Measurements from ENCODE around the gene RAB11FIP4. TPM values are rescaled to one million over a fixed set of nuclear protein-coding genes. Genes with fewer than 3 reads are reported as not detected.

The RAB11FIP4 gene
- total RNA-seq, 1 donor from 2014 or later, result 0.29 TPM

DNA sequence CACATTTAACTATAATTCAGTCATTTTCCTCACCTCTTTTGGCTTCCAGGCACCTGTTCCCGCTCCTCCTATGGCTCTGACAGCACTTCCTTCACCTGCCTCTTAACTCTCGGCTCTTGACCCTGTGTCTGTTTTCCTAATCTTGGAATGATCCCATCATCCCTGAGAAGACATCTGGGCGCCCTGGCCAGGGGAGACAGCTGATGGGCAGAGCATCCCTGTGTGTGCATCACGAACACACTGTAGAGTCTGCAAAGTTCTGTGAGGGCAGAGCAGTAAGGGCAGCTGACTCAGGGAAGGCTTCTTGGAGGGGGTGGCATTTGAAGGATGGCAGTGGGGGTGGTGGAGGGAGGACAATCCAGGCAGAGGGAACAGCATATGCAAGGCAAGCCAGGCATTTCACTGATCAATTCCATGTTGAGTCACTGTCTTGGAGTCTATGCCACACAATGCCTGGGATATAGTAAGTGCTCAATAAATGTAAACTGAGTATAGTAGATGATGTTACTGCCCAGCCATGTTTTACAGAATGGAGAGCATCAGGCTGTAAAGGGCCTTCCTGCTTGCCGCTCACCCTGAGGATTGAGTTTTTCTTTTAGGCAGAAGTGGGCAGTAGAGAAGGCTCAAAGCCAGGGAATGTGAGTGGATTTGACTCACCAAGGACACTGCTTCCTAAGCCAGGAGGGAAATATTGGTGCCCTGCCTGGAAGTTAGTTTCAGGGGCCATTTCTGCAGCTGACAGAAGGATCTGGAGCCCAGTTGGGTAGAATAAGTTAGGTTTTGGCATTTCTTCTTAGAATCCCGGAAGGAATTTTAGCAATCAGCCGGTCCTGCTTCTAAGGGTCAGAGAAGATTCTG, 5.8 kb upstream of the RAB11FIP4 start:
- DNase-seq (ENCODE audit: low read depth), result no peak

DNA sequence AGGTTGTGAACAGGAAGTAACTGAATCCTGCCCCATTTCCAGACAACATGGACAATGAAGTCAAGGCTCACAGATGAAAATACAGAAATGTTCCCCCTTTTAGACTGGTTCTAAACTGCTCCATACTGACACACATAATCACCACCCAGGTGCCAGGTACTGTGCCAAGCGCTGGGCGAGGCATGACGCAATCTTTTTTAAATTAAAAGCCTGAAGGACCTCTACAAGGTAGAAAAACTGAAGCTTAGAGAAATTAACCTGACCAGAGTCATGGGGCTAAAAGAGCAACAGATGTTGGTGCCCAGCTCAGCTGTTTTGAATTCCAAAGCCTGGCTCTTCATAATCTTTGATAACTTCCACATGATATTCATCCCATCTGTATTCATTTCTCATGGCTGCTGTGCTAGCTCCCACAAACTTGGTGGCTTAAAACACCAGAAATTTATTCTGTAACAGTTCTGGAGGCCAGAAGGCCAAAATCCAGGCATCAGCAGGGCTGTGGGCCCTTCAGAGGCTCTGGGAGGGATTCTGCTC, 4.9 kb upstream of the RAB11FIP4 start:
- DNase-seq (ENCODE audit: low read depth), result no peak

DNA sequence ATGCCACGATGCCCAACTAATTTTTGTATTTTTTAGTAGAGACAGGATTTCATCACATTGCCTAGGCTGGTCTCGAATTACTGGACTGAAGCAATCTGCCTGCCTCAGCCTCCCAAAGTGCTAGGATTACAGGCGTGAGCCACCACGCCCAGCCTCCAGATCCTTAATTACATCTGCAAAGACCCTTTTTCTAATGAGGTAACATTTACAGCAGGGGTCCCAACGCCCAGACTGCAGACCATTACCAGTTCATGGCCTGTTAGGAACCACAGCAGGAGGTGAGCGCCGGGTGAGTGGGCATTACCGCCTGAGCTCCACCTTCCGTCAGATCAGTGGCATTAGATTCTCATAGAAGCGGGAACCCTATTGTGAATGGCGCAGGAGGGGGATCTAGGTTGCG, 4.0 kb upstream of the RAB11FIP4 start:
- no peak for DNase-seq (ENCODE audit: low read depth)

DNA sequence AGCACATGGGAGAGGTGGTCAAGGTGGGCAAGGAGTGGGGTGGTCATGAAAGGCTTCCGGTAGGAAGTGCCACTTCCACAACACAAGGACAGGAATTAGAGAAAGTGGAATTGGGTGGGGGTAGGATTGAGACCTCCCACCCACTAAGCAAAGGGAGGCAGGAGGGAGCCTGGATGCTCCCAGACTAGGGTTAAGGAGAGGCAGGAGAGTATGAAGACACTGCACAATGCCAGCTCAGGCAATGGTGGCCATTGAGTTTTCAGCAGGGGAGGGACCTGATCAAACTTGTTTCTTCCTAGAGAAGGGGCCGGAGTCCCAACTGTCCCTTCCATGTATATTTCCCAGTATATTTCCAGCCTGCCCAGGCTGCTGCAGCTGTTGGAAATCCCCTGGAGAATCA, 3.1 kb upstream of the RAB11FIP4 start:
- DNase-seq (ENCODE audit: low read depth), result no peak

DNA sequence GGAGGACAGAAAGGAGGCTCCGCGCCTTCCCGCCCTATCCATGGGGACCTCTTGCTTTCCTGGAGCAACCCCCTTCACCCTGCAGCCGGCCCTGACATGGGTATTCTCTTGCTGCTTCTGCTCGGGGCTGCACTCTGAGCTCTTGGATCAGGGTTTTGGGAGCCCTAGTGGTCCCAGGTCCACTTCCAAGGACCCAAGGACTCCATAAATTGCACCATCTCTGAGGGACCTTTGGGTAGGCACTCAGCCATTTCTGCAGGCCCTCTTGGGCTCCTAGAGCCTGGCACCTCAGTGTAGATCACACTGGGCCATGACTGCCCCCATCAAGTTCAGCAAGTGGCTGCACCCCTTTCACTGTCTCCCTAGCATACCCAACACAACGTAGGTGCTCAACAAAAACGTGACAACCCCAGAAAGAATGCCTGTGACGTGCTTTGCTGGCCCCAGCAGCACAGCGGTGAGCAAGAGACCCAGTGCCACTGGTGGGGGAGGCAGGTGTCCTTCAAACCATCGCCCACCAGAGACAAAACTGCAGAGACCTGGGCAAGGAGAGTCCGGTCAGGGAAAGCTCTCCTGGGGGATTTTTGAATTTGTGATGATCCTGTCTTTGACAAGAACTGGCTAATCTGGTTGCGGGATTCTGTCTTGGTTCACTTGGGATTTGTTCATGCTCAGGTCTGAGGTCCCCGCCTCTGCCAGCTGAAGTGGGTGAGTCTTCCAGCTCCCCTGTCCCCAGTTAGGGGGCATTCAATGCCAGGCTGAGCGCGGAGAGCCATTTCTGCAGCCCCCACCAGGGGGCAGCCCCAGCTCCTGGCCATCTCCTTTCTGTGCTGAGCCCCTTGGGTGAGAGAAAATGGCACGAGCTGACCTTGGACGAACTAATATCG, 2.5 kb upstream of the RAB11FIP4 start:
- DNase-seq (ENCODE audit: low read depth), result peak; percentile 31

DNA sequence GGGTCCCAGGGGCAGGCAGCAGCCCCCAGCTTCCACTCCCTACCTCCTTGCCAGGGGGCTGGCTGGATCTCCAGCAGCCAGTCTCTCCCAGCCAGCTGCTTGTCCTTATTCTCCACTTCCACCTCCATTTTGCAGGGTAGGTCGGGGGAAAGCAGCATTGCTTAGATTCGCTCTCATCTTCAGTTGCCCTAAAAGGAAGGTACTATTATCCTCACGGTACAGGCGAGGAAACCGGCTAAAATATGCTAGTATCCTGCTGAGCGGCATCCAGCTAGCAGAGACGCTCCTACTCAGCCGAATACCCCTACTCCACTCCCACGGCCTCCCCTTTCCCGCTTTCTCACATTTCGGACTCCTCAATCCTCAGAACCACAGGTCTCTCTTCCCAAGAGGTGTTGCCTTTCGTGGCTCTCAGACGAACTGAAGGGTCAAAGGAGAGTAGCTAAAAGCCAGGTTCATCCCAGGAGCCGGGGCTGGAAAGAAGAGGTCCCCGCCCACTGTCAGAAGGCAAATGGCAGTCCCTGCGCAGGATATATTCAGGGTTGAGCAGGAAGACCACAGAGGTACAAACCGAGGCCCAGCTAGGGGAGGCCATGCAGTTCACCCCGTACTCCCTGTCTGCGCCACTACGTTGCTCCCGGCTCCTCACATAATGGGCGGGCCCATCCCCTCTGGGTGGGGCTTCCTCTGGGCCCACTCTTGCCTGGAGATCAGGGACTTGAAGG, 1.7 kb upstream of the RAB11FIP4 start:
- no peak for DNase-seq (ENCODE audit: low read depth)

DNA sequence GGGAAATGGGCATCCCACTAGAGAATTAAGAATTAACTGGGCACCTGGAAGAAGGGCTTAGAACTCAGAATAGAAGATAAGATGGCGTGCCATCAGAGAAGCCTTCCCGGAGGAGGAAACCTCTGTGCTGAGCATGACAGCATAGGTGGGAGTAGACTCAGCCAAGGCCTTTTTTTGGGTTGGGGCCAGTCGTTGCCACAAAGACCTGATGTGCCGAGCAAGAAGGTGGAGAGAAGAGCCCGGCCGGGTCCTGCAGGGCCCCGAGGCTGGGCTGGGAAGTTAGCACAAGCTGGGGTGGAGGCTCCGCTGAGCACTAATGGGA, 1.1 kb upstream of the RAB11FIP4 start:
- DNase-seq (ENCODE audit: low read depth), result no peak

DNA sequence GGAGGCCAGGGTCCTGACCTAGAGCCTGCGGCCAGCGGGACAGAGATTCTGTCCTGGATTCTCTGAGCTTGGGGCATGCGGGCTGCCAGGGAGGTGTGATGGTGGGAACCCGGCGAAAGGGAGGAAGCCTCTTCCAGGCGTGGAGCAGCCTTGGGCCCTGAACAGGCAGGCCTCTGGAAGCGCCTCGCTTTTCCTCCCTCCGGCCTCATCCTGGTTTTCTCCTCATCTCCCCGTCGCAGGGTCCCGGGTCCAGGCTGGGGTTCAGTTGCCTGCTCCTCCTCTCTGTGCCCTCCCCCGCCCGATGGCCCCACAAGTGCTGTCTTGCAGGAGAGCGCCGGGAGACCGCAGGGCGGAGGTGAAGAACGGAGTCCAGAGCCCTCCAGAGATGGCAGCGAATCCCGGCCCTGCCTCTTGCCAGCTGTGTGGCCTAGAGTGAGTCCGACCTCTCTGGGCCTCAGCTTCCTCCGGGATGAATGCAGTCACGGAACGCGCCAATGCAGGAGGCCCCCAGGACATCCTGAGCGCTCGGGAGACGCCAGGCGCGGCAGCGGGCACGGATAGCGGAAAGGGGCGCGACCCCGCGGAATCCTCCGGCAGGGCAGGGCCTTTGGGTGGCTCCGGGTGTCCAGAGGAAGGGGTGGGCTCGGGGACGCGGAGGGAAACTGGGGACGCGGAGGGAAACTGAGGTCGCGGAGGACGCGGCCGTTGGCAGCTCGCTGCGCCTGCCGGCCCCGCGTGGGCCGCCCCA, 553 bp upstream of the RAB11FIP4 start:
- no peak for DNase-seq (ENCODE audit: low read depth)

DNA sequence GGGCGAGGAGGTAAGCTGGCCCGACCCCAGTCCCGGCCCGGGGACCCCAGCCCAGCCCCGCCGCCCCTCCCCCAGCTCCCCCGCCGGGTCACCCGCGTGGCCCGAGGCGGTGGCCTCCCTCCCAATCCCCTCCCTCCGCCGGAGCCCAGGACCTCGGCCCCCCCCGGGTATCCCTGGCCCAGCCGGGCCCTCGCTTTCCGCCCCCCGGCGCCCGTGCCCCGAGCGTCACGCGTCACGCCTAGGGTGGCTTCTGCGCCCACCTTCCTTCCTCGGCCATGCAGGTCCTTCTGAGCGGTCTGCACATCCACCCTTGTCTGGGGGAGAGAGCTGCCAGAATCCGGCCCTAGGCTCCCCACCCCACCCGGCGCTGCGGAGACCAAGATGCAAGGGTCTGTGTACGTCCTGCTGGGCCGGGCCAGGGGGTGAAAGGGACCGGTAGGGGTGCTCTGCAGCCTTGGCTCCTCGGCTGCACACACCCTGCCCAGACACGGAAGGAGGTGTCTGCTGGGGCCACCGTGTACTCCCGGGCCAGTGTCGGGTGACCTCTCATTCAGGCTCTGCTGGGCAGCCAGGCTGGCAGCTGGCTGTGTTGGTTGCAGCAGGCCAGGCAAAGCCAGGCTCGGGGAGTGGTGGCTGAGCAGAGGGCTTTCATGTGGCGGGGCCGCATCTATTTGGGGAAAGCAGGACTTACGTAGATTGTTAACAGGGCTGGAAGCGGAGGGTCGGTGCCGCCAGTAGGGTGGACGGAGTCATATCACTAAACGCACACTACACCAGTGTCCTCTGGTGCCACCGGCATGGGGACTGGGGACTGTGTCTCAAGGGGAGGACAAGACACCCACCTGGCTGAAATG, 754 bp downstream of the RAB11FIP4 start:
- DNase-seq (ENCODE audit: low read depth), result peak; percentile 48

DNA sequence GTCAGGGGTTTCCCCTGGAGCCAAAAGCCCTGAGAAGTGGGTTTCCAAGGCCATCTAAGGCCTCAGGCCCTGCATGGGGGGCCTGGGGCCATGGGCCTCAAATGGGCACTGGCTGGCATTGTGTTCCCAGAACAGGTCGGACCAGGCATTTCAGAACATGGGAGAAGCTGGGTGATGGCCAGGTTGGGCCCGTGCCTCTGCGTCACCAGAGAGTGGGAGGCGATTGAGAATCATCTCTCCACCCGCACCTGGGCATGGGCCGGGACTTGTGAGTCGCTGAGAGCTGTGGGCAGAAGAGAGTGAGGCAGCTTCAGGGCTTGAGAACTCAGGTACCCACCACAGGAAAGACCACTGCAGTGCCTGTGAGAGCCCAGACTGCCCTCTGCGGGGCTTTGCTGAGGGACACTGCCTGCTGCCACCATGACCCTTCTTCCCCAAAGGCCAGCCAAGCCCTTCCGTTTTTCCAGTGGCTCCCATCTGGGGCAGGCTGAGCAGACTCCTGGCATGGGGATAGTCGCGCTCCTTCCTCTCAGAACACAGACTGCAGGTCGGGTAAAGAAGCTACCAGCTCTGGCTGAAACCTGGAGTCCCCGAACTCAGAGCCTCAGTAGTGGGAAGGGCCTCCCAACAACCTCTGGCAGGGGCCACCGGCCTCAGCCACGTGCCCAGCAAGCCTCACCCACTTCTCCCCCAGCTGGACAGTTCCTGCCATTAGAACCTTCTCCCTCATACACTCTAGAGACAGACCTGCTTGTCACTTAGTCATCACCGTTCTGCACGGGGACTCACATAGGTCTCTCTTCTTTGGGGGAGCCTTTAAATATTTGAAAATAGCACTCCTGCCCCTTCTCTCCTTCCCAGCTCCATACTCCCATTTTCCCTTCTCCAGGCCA, 1.6 kb downstream of the RAB11FIP4 start:
- no peak for DNase-seq (ENCODE audit: low read depth)

DNA sequence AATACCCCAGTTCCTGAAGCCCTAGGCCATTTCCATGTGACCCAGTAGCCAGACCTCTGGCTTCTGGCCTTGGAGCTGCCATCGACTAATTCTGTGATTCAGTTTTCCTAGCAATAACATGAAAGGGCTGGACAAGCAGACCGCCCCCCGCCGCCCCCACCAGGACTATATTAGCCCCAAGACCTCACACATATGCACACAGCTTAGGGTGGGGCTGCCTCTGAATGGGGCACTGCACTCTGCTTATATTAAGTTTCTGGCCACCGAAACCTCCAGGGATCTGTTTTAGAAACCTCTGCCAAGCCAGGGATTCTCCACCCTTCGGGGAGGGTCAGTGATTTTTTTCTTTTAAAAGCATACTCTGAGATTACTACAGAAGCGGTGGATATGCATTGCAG, 2.3 kb downstream of the RAB11FIP4 start:
- DNase-seq (ENCODE audit: low read depth), result no peak

DNA sequence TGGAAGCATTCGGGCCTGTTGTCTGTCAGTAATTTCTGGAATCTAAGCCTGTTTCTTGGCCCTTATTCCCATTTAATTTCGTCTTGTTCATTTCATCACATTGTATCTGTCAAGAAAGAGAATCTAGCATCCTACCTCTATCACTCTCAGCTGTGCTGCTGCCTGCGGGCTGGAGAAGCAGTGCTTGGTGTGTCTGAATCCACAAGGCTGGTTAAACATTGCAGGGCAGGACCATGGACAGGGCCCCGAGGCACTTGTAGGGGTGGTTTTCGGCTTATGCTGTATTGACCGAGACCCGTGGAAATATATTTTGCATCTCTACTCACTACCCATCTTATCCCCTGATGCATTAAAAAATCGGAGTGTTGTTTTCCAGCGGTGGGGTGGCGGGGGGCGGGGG, 3.1 kb downstream of the RAB11FIP4 start:
- peak; percentile 90 for DNase-seq (ENCODE audit: low read depth)

DNA sequence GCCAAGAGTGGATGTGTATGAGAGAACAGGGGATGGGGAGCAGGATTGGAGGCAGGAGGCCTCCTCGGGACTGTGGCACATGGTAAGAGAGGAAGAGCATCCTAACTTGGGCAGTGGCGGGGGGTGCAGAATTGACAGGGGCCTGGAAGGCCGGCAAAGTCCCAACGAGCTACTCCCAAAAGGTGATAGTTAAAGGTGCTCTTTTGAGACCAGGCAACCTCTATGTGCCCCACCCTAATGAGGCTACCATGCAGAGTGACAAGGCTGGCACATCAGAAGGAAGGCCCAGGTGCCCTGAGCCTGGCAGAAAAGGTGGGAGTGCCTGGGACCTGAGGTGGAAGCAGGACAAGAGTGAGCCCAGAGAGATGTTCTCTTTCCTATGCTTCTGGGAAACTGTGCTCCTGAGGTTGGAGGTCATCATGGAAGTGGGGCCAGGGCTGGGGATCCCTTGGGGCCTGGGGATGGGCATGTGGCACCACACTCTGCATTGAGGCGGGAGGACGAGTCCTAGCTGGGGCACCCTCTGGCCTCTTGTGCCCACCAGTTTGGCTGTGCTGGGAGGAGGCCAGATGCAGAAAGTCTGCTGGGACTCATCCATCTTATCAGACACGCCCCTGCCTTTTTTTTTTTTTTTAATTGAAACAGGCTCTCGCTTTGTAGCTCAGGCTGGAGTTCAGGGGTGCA, 5.9 kb downstream of the RAB11FIP4 start:
- no peak for DNase-seq (ENCODE audit: low read depth)

DNA sequence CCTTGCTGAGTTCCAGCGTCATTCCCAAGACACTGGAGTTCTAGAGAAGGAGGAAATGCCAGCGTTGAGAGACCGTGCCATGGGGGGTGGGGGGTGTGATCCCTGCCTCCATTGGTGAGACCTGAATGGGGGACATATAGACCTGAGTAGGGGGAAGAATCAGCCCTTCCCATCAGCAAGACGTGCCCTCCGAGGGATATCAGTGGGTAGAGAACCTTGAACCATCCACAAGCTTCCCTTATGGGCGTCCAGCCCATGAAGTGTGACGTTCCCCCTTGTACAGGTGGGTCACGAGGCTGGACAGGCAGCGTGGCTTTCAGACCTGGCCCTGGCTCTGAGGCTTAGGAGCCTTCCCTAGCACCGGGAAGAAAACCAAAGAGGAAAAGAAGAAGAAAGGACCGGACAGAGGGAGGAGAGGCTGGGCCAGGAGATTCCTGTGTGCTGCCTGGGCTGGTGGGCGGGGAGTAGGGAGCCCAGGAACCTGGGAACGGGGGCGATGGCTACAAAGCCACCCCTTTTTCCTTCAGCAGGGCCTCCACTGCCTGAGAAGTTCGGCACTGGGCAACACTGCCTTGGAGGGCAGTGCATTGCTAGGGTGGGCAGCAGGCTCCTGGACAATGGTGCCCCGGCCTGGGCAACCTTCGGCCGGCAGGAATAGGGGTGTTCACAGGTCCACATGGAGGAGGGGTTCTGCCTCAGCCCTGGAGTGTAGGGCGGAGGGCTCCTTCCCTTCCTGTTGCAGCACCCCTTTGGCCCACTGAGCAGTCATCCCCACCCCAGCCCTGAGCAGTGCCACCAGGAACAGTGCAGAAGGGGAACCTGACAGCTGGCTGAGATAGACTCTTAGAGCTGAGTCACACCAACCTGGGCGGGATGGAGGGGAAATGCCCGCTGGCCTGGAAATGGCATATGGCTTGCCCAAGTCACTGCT, 7.2 kb downstream of the RAB11FIP4 start:
- no peak for DNase-seq (ENCODE audit: low read depth)

DNA sequence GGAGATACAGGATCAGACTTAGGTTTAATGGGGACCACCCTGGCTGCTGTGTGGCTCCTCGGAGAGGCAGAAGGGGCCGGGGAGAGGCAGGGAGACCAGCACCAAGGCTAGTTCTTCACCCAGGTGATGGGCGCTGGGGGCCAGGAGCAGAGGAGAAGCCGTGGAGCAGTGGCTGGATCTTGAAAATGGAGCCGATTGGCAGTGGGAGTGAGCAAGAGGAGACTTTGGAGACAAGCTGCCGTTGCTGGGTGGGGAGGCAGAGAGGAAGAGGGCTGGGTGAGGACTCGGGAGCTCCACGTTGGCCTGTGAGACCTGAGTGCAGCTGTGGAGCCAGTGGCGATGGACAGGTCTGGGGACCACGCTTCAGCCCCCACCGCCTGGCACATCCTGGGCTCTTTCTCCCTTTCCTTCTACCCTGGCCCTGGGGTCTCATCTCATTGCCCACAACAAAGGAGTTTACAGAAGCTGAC, 9.0 kb downstream of the RAB11FIP4 start:
- no peak for DNase-seq (ENCODE audit: low read depth)

DNA sequence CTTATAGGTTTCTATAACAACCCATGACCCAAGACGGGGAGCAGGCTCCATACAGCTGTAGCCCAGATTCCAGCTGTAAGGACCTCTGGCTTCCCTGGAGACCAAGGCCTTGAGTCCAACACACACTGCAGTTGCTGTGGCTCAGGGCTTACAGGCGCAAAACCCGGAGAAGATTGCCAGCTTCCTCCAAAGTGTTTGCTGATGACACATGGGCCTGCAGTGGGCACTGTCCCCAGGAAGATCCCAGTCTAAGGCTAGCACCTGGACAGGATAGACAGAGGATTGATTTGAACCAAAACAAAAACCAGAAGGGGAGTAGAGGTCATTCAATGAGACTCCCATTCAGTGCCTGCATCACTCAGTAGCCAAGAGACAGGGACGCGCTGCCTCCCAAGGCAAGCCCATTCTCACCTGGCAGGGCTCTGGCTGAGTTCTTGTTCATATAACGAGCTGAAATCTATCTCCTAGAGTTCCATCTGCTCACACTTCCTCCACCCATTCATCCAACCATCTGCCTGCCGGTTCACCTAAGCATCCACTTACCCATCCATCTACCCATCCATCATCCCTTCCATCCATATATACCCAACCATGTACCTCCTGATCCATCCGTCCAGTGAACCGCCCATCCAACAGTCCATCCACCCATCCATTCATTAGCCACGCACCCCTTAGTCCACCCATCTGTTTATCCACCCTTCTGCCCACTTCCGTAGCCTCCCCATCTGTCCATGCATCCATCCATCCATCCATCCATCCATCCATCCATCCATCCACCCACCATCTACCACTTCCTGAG, 10.2 kb downstream of the RAB11FIP4 start:
- DNase-seq (ENCODE audit: low read depth), result no peak
